ENCODE data around the gene BBS5. TPM values are rescaled to one million over a fixed set of nuclear protein-coding genes. Genes with fewer than 3 reads are reported as not detected.

The BBS5 gene
- total RNA-seq, 1 experiment from 2014 or later = 4.6 TPM

- Histone ChIP-seq H3K79me2 (ENCODE audit: insufficient read depth, low read length) (no peaks in the 10 kb centered on the region), H3K4me2 (ENCODE audit: low read length) (no peak overlapping the region), H3K36me3 (ENCODE audit: control insufficient read depth in 1 of 2, insufficient read depth in 2 of 2, low read length in 2 of 2) (no peaks in the 10 kb centered on the region), H4K20me1 (ENCODE audit: insufficient read depth) (no peaks in the 10 kb centered on the region), H3K9me2 (ENCODE audit: insufficient read depth) (no peaks in the 10 kb centered on the region), H2AFZ (ENCODE audit: low read depth, low read length, poor library complexity, severe bottlenecking) (peak overlapping the region; percentile 13), H3K9ac (ENCODE audit: low read length) (no peak overlapping the region), H3K4me1 (ENCODE audit: control insufficient read depth in 1 of 2, insufficient read depth in 2 of 2, low read length in 2 of 2) (no peaks in the 10 kb centered on the region), H3K27ac (ENCODE audit: low read depth, low read length) (no peak overlapping the region), H3K9me3 (ENCODE audit: control insufficient read depth in 1 of 2, insufficient read depth in 1 of 2, low read depth in 1 of 2, low read length in 2 of 2) (no peaks in the 10 kb centered on the region), H3K4me3 (replicated peaks in 1 of 2; ENCODE audit: low read depth in 1 of 2, low read length in 2 of 2) (no peak overlapping the region), H3K27me3 (ENCODE audit: insufficient read depth, low read length) (no peaks in the 10 kb centered on the region)
- CTCF ChIA-PET = interaction anchor here (0.9 kb wide), 1 partner anchor 13 kb away, joined by 3 read pairs; no protein-coding TSS in a partner anchor
- ATAC-seq = no peak
- RAD21 ChIA-PET (ENCODE audit: low non-redundant PET in 1 of 2, low total read pairs in 2 of 2, uncharacterized antibody in 2 of 2, unreplicated experiment in 2 of 2) = no interaction called here
- POLR2A ChIA-PET = no interaction called here
- BruUV-seq (replicated peaks) = no TSS peak
- intact Hi-C loops (cut with micrococcal nuclease) = no loop called here
- no peak for TF ChIP-seq CEBPB (IDR thresholded peaks at IDR 0.05; ENCODE audit: low read depth)
- no peak for TF ChIP-seq ELF1 (IDR thresholded peaks at IDR 0.05; ENCODE audit: borderline replicate concordance, low read depth)
- no peak for TF ChIP-seq EZH2phosphoT487 (IDR thresholded peaks at IDR 0.05; ENCODE audit: borderline replicate concordance)
- TF ChIP-seq TCF7L2 (IDR thresholded peaks at IDR 0.05; ENCODE audit: borderline replicate concordance, extremely low read depth, insufficient read depth, insufficient read length) = no peak
- TF ChIP-seq RAD21 (IDR thresholded peaks at IDR 0.05; ENCODE audit: low read depth) = no peak
- no peak for TF ChIP-seq POLR2A (IDR thresholded peaks at IDR 0.05; ENCODE audit: borderline replicate concordance, extremely low read depth, insufficient read depth, insufficient read length)
- TF ChIP-seq CTCF (IDR thresholded peaks at IDR 0.05 in 2 of 3, conservative IDR thresholded peaks at IDR 0.05 in 1 of 3; ENCODE audit: borderline replicate concordance in 1 of 3, insufficient read depth in 1 of 3, low read depth in 2 of 3, low read length in 2 of 3) = no peak
- no peak for TF ChIP-seq CBX3 (IDR thresholded peaks at IDR 0.05; ENCODE audit: low read depth)
- TF ChIP-seq JUND (IDR thresholded peaks at IDR 0.05) = no peak
- TF ChIP-seq POLR2AphosphoS5 (IDR thresholded peaks at IDR 0.05; ENCODE audit: low read depth, low read length) = no peak
- TF ChIP-seq ZFX (IDR thresholded peaks at IDR 0.05) = no peak
- DNase-seq (ENCODE audit: low read depth, low spot score) = no peak
These were observed 14.4 kb upstream of the BBS5 start for GRCh38 chr2:169464882-169465281.

Data from HCT116 (cell line).